Measurements from ENCODE around the gene ARFGEF2. TPM values are rescaled to one million over a fixed set of nuclear protein-coding genes. Genes with fewer than 3 reads are reported as not detected.
A peak's percentile ranks its signal among the peaks of the same experiment; 100 is the strongest.
"Not testable (repeated sequence)": the region's sequence is repeated elsewhere in the genome, so short reads cannot be mapped to it uniquely, and the experiment has no call there.

ARFGEF2 gene
- total RNA-seq, 2 donors from 2014 or later, result 29.8 to 31.5 TPM

- no peak overlapping the region for H3K27ac Mint-ChIP-seq
- ATAC-seq, result no peak
- no peak overlapping the region for H3K4me3 Mint-ChIP-seq
- no peaks in the 10 kb centered on the region for H3K27me3 Mint-ChIP-seq
- H3K4me1 Mint-ChIP-seq (ENCODE audit: low read depth in 2 of 2), result peaks cover 0 to 5% of the 10 kb centered on the region in 2 donors
- no peak for DNase-seq (ENCODE audit: low spot score)
- H3K9me3 Mint-ChIP-seq, result no peaks in the 10 kb centered on the region
- H3K36me3 Mint-ChIP-seq, result peaks cover 28% of the 10 kb centered on the region
Measured at GRCh38 chr20:48986899-48987298, 65.4 kb downstream of the ARFGEF2 start.

DNA sequence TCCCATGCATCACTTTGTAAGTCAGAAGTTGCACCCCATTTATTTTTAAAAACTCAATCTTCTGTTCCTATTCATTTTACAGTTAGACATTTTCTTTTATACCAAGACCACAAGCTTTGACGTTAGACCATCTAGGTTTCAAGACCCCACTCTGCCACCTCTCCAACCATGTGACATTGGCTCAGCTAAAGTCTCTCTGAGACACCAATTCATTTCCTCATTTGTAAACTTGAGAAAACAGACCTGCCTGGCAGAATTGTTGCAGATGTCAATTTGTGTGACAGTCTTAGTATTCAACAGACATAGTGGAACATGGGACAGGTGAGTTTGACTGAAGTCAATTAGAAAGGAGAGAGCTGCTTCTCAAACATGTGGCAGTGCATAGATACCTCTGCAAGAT is 69.0 kb downstream of the ARFGEF2 start:
- DNase-seq (ENCODE audit: low spot score), result no peak
- H3K27me3 Mint-ChIP-seq, result no peaks in the 10 kb centered on the region
- peaks cover 0 to 5% of the 10 kb centered on the region in 2 donors for H3K4me1 Mint-ChIP-seq (ENCODE audit: low read depth in 2 of 2)
- no peak overlapping the region for H3K4me3 Mint-ChIP-seq
- no peak for ATAC-seq
- peaks cover 34% of the 10 kb centered on the region for H3K36me3 Mint-ChIP-seq
- no peak overlapping the region for H3K27ac Mint-ChIP-seq
- no peaks in the 10 kb centered on the region for H3K9me3 Mint-ChIP-seq

GRCh38 chr20:48995589-48995988 is 74.1 kb downstream of the ARFGEF2 start:
- ATAC-seq (no peak), DNase-seq (ENCODE audit: low spot score) (no peak)
- H3K27me3 Mint-ChIP-seq, result no peaks in the 10 kb centered on the region
- peaks cover 0 to under 1% of the 10 kb centered on the region in 2 donors for H3K4me1 Mint-ChIP-seq (ENCODE audit: low read depth in 2 of 2)
- H3K4me3 Mint-ChIP-seq, result no peak overlapping the region
- no peaks in the 10 kb centered on the region for H3K9me3 Mint-ChIP-seq
- no peak overlapping the region for H3K27ac Mint-ChIP-seq
- H3K36me3 Mint-ChIP-seq, result peaks cover 42% of the 10 kb centered on the region

DNA sequence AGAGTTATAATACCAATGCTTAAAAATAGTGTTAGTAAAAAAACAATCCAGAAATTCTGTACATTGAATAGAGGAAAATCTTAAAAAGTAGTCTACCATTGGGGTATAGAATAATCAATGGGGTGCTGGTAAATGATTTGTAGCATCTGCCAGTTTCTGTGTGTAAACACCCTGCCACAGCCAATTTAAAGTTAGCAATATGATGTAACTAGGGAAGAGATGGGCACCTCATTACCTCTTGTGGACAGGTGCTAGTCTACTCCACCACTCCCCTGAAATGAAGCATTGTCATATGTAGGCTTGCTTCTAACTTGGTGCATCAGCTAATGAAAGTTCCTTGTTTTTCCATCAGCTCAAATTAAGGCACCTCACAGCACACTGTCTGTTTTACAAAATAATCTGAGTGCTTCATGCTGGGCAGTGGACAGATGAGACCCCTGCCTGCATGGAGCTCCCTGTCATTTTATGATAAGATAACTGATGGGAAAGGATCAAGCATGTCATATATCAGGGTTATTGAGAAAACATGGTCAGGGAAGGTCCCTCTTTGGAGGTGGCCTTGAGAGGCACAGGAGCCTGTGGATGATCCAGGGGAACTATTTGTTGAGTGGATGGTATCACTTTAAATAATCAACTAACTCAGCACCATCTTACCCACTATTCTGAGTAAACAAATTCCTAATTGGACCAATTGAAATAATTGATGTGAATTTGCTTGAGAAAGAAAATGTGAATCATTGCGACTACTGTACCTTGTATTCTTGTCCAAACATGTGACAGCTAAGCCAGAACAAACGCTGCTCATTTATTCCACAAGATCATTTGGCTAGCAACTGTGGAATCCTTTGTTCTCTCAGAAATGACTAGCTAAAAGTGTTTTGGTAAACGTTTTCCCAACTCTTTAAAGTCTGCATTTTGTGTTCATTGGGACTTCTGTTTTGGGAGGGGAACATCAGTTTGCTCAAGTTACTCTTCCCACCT is 78.7 kb downstream of the ARFGEF2 start:
- no peak overlapping the region for H3K4me3 Mint-ChIP-seq
- H3K36me3 Mint-ChIP-seq, result peaks cover 24% of the 10 kb centered on the region
- ATAC-seq, result no peak
- H3K9me3 Mint-ChIP-seq, result no peaks in the 10 kb centered on the region
- H3K27ac Mint-ChIP-seq, result no peak overlapping the region
- no peaks in the 10 kb centered on the region for H3K27me3 Mint-ChIP-seq
- no peak for DNase-seq (ENCODE audit: low spot score)
- H3K4me1 Mint-ChIP-seq (ENCODE audit: low read depth in 2 of 2), result no peaks in the 10 kb centered on the region

GRCh38 chr20:49001741-49002140 is 80.2 kb downstream of the ARFGEF2 start:
- Mint-ChIP-seq H3K27me3 (no peaks in the 10 kb centered on the region), H3K36me3 (peaks cover 20% of the 10 kb centered on the region), H3K27ac (no peak overlapping the region), H3K4me3 (no peak overlapping the region), H3K4me1 (ENCODE audit: low read depth in 2 of 2) (no peaks in the 10 kb centered on the region), H3K9me3 (no peaks in the 10 kb centered on the region)
- no peak for DNase-seq (ENCODE audit: low spot score)
- no peak for ATAC-seq

DNA sequence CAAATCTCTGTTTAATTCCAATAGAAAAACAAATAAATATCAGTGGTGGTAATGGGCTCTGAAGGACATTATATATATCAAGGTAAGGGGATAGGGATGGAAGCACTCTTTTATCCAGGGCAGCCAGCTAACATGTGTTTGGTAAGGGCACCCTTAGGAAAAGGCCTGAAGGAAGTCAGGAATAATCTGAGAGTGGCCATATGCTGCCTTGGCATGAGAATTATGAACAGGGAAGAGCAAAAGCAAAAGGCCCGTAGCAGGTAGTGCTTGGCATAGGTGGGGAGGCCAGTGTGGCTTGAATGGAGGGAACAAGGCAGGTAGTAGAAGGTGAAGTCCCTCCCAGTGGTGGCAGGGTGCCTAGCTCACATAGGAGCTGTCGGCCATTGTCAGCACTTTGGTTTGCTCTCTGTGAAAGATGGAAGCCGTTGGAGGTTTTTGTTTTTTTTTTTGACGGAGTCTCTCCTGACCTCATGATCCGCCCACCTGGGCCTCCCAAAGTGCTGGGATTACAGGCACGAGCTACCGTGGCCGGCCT is 85.0 kb downstream of the ARFGEF2 start:
- DNase-seq (ENCODE audit: low spot score), result no peak
- Mint-ChIP-seq H3K4me3 (no peak overlapping the region), H3K36me3 (peaks cover 17% of the 10 kb centered on the region), H3K9me3 (no peaks in the 10 kb centered on the region), H3K4me1 (ENCODE audit: low read depth in 2 of 2) (no peaks in the 10 kb centered on the region), H3K27ac (no peak overlapping the region), H3K27me3 (no peaks in the 10 kb centered on the region)
- ATAC-seq, result no peak

DNA sequence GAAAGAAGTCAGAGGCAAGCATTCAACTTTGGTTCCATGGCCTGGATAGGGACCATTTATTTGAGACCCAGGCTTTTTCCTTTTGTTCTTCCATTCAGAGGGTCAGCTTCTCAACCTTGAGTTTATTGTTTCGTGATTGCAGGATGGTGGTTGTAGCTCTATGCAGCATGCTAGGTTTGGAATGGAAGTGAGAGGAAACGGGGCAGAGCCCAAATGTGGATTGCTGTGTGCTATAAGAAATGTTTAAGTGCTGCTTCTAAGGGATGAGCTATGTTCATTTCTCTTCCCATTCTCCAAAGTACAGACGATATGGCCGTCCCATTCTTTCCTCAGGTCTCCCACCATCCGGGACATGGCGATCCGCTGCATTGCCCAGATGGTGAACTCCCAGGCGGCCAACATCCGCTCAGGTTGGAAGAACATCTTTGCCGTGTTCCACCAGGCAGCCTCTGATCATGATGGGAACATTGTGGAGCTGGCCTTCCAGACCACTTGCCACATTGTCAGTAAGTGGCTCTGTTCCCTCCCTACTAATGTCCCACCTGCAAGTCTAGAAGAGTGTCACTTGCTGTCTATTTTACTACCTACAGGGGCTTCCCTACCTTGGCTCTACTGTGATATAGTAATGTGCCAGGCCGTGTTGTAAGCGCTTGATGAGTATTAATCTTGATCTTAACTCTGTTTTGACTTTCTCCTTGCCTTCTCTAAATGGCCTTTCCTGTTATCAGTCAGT is 88.6 kb downstream of the ARFGEF2 start:
- Mint-ChIP-seq H3K27me3 (no peaks in the 10 kb centered on the region), H3K36me3 (peaks cover 26% of the 10 kb centered on the region), H3K4me3 (no peak overlapping the region), H3K27ac (no peak overlapping the region), H3K4me1 (ENCODE audit: low read depth in 2 of 2) (no peaks in the 10 kb centered on the region), H3K9me3 (no peaks in the 10 kb centered on the region)
- DNase-seq (ENCODE audit: low spot score) (no peak), ATAC-seq (no peak)

GRCh38 chr20:49024220-49024619 is 102.7 kb downstream of the ARFGEF2 start:
- peak; percentile 72 to 77 for ATAC-seq
- DNase-seq (ENCODE audit: low spot score), result no peak
- no peak overlapping the region for H3K27ac Mint-ChIP-seq
- H3K9me3 Mint-ChIP-seq, result no peaks in the 10 kb centered on the region
- H3K27me3 Mint-ChIP-seq, result no peaks in the 10 kb centered on the region
- peaks cover 0 to 3% of the 10 kb centered on the region in 2 donors for H3K4me1 Mint-ChIP-seq (ENCODE audit: low read depth in 2 of 2)
- peaks cover 18% of the 10 kb centered on the region for H3K36me3 Mint-ChIP-seq
- no peak overlapping the region for H3K4me3 Mint-ChIP-seq

DNA sequence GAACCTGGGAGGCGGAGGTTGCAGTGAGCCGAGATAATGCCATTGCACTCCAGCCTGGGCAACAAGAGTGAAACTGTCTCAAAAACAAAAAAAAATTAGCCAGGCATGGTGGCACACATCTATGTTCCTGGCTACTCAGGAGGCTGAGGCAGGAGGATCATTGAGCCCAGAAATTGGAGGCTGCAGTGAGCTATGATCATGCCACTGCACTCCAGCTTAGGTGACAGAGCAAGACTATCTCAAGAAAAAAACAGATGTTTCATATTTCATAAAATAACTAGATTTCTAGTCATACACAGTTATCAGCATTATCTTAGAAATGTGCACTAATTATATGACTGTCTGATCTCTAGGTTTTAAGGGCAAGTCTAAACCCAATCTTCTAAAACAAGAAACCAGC is 106.7 kb downstream of the ARFGEF2 start:
- not testable (repeated sequence) for H3K27me3 Mint-ChIP-seq; H3K4me1 Mint-ChIP-seq (ENCODE audit: low read depth in 2 of 2); ATAC-seq; H3K4me3 Mint-ChIP-seq; DNase-seq (ENCODE audit: low spot score); H3K27ac Mint-ChIP-seq; H3K9me3 Mint-ChIP-seq
- peaks cover 13% of the 10 kb centered on the region for H3K36me3 Mint-ChIP-seq

DNA sequence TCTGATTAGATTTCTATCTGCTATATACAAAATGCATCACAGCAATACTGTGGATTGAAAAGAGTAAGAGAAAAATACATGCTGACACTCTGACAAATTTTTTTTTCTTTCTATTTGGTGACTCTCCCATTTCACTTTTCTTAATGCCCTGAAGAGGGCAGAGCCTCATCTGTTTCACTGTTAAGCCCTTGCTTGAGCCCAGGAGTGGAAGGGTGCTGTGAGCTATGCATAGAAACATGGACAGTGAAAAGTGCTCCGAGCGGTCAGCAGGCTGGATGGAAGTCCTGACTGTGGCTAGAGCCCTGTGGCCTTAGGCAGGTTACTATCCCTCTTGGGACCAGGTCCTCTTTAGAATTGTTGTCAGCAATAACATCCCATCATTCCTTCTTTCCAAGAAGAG is 107.2 kb downstream of the ARFGEF2 start:
- no peak for ATAC-seq
- Mint-ChIP-seq H3K36me3 (peaks cover 18% of the 10 kb centered on the region), H3K4me3 (no peak overlapping the region), H3K27me3 (no peaks in the 10 kb centered on the region), H3K27ac (no peak overlapping the region), H3K4me1 (ENCODE audit: low read depth in 2 of 2) (peaks cover 0 to 3% of the 10 kb centered on the region in 2 donors), H3K9me3 (no peaks in the 10 kb centered on the region)
- DNase-seq (ENCODE audit: low spot score), result no peak

DNA sequence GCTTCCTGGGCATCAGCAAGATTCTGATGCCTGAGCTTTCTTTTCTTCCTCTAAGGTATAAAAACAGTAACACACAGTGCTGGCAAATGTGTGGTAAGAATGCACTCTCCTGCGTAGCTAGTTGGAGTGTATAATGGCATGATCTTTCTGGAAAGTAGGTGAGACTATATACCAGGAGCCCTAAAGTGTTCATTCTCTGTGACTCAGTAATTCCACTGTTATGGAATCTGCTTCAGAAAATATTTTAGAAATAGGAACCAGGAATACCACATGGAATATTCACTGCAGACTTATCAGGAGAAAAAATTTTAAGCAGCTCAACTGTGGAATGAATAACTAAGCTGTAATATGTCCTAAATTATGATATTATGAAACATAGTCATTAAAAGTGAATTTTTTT is 107.7 kb downstream of the ARFGEF2 start:
- H3K4me1 Mint-ChIP-seq (ENCODE audit: low read depth in 2 of 2), result peaks cover 0 to 2% of the 10 kb centered on the region in 2 donors
- no peaks in the 10 kb centered on the region for H3K27me3 Mint-ChIP-seq
- ATAC-seq (no peak), DNase-seq (ENCODE audit: low spot score) (no peak)
- no peak overlapping the region for H3K27ac Mint-ChIP-seq
- H3K36me3 Mint-ChIP-seq, result peaks cover 19% of the 10 kb centered on the region
- no peak overlapping the region for H3K4me3 Mint-ChIP-seq
- H3K9me3 Mint-ChIP-seq, result no peaks in the 10 kb centered on the region

- ATAC-seq (no peak), DNase-seq (ENCODE audit: low spot score) (no peak)
- H3K36me3 Mint-ChIP-seq, result peaks cover 13% of the 10 kb centered on the region
- no peak overlapping the region for H3K4me3 Mint-ChIP-seq
- H3K9me3 Mint-ChIP-seq, result no peaks in the 10 kb centered on the region
- H3K27ac Mint-ChIP-seq, result no peak overlapping the region
- no peaks in the 10 kb centered on the region for H3K4me1 Mint-ChIP-seq (ENCODE audit: low read depth in 2 of 2)
- H3K27me3 Mint-ChIP-seq, result no peaks in the 10 kb centered on the region
Measured at GRCh38 chr20:49030954-49031619, 109.6 kb downstream of the ARFGEF2 start.

DNA sequence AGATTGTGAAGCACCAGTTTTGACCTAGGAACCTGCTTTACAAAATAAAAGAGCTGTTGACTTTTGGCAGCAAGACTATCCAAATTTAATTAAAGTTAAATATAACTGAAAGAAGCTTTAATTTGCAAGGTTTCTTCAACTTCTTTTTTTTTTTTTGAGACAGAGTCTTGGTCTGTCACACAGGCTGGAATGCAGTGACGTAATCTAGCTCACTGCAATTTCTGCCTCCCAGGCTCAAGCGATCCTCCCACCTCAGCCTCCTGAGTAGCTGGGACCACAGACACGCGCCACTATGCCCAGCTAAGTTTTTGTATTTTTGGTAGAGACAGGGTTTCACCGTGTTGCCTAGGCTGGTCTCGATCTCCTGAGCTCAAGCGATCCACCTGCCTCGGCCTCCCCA is 110.9 kb downstream of the ARFGEF2 start:
- DNase-seq (ENCODE audit: low spot score) (no peak), ATAC-seq (no peak)
- H3K36me3 Mint-ChIP-seq, result peaks cover 13% of the 10 kb centered on the region
- H3K27ac Mint-ChIP-seq, result no peak overlapping the region
- no peaks in the 10 kb centered on the region for H3K4me1 Mint-ChIP-seq (ENCODE audit: low read depth in 2 of 2)
- H3K27me3 Mint-ChIP-seq, result no peaks in the 10 kb centered on the region
- H3K4me3 Mint-ChIP-seq, result no peak overlapping the region
- no peaks in the 10 kb centered on the region for H3K9me3 Mint-ChIP-seq

Measured in natural killer cell treated with Interleukin-12 subunit alpha and Interleukin-12 subunit beta and Interleukin-15 and Interleukin-18, amount 100 ng/mL, for 72 hours (primary cell).